Stimulated activated CD4-positive, alpha-beta T cell treated with anti-CD3 and anti-CD28 coated beads, Interleukin-1b, Interleukin-23, amount 100 ng/mL, for 24 hours (primary cell): ENCODE data around the gene DPYSL5.

Experiments used
- DNase-seq, 4 experiments: peaks; one replicate each; pipeline ENCODE4 v3.0.0-alpha.2; 2020; ENCODE audit warnings: low read depth in 4 of 4, low spot score in 1 of 4

The DPYSL5 gene

DNA sequence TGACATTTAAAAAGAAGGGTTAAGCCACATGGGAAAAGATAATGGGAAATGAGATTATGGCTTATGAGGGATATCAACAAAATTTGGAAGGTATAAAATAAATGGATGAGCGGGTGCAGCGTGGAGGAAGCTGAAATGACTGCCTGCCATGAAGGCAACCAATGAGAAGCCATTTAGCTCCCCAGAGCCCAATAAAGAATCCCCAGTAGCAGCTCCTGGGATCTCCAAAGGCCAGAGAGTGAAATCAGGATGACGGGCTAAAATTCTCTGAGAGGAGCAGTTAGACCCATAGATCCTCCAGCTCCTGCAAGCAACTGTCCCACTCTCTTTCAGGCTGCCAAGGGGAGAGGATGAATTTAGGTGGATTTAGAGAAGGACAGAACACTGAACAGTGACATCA, 109.6 kb downstream of the DPYSL5 start:
- DNase-seq: no peak

DNA sequence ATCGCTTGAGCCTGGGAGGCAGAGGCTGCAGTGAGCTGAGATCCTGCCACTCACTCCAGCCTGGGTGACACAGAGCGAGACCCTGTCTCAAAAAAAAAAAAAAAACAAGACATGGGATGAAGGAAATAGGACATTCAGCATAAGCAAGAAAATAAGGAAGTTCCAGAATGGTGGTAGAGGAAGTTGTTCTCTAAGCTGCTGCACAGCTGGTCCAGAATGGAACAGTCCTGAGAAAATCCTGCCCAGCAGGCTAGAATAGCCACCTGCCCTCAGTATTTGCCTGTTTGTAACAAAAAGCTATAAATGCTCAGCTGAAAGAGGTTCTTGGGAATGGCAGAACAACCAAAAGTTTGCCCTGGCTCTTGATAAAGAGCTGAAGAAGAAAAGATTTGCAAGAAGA, 111.4 kb downstream of the DPYSL5 start:
- no peak for DNase-seq

DNA sequence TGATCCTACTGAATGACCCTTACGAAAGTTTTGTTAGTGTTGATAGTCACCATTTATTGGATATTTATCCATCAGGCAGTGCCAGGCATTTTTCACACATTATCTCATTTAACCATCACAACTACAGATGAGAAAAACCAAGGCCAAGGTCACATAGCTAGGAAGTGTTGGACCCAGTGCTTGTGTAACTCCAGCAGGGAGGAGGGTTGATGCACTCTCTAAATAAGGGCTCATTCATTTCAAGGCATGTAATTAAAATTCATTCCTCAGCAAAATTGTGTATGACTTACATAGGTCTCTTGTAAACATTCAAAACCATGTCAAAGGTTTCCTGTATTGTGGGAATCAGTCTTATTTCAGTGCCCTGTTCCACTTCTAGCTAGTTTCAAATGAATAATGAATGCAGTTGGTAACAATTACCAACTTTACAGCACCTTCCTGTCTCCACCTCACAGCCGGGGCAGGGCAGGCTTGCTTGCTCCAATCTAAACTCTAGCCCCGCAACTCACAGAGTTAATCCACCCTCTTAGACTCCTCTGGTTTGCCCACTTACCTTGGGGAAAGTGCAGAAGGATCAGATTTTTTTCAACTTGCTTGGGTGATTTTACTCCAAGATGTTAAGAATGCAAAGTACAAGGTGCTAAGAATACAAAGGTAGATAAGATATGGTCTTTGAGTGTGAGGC, 116.7 kb downstream of the DPYSL5 start:
- DNase-seq: no peak

DNA sequence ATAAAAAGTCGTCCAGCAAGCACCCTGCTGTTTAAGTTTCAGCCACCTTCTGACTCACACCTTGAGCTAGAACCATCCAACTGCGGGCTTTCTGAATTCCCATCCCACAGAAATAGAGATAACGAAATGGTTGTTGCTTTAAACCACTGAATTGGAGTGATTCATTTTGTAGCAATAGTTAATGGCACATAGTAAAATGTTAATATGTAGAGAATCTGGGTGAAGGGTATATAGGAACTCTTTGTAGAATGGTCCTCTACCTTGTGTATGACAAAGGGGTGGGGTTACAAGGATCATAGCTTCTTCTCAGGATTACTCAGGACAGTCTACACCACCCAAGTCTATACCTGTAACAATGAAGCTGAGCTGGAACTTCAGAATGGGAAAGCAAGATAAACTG, 120.1 kb downstream of the DPYSL5 start:
- DNase-seq: no peak

DNA sequence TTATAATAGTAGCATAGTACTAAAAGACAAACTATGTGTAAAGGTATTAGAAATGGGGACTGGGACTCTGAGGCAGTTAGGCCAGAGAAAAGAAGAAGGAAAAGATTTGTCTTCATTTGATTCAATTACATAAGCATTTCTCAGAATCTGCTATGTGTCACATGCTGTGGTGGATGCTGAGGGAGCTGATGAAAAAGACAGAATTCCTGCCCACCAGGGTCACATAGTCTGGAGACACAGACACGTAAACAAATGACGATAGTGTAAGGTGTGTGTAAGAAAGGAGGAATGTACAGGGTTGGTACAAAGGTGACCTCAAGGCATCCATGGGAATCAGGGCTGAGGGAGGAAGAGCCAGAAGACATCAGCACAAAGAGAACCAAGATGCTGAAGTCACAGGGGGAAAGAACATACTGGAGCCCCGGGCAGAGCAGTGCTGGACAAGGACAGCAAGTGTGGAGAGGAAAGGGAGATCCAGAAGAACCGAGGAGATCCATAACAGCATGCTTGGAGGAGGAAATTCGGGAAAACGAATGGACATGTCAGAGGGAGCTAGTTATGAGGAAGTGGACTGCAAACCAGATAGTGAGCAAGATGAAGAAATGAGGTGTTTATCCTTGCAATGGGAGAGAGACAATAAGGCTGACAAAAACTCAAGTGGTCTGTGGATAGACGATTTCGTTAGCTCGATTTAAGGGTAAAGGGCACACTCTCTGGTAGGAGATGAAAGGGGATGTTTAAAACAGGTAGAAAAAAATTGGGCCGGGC, 121.3 kb downstream of the DPYSL5 start:
- no peak for DNase-seq

DNA sequence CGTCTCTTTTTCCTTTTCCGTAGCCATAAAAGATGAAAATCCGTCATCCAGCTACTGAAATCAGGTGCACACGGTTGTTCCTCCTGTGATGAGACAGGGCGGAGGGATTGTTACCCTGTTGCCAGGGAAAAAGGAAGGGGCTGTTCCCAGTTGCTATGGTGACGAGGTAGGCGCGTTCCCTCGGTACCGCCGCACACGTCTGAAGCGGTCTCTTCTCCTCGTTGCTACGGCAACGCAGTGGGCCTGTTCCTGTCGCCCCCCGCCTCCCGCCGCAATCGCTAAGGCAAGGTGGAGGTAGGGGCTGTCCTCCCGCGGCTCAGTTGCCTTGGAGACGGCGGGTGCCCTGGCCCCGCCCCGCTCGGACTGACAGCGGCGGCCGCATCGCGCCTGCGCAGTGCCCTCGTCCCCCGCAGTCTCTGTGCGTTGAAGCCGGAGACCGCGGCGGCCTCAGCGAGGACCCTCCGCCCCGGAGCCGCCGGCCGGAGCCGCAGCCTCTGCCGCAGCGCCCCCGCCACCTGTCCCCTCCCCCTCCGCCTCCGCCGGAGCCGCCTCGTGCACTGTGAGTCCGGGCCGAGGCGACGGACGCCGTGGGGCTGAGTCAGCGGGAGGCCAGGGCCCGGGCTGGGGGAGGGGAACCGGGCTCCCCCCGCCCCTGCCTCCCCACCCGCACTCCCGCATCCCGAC, 122.5 kb downstream of the DPYSL5 start, which contains the start of gene MAPRE3:
Gene MAPRE3, plus strand, starts transcription at position 394 of the 684 bp plus-strand sequence. CDS start 51,582 bp downstream, outside the sequence.
- DNase-seq: peak; percentile 57 to 67 (median 64)

DNA sequence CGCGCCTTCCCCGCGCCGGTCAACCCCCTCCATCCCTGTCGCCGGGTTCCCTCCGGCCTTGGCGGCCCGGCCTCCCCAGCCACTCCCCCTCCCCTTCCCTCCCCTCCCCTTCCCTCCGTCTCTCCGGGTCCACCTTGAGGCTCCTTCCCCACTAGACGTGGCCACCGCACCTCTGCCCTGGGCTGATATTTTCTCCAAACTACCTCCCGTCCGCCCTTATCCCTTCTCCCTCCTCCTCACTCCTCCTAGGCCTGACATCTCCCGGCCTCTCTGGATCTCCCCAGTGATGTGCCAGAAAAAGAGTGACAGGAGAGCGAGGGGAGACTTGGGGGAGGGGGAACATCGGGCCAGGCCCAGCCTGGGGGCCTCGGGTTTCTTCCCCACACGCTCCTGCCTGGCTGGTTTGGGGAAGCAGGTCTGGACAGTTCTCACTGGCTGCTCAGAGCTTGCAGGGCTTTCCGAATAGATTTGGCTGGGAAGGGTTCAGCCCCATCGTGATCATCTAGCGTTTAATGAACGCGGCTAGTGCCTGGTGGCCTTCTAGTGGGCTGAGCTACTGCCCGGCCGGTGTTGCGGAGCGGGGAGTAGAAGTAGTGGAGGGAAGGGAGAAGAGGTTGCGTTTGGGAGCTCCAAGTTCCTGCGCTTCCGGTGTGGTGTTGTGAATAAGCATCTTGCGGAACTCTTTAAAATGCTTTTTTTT, 123.1 kb downstream of the DPYSL5 start:
- no peak for DNase-seq

DNA sequence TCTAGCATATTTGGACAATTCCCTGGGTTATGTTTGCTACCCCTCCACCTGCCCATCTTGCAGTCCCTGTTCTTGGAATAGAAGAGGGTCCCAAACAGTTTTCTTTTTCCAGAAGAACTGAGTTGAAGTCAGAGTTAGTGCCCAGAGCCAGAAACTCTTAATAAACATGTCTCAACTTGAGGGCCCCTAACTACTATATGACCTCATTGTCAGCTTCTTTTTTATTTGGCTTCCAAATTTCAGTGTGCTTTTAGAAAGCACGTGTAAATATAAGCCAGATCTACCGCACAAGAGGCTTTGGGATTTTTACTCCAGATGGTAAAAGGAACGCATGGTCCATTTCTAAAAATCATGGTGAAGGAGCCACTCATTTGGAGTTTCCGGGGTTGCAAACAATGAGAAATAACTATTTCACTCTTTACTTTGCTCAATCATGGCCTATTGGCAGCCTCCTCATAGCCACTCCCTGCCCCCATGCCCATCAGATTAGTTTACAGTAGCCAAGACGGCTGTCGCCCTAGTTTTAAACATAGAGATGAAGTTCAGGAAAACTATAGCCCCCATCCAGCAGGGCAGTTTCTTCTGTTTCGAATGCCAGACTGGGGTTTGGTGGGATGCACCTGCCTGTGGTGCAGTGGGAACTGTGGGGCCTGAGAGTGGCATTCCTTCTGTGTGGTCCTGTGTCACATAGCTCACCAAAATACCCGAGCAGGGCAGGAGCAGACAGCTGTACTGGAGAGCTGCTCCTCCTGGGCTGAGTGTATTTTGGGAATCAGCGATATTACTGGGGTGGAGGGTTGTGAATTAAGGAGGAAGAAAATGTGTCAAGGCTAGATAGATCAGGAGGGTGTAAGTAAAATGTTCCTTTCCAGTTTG, 124.2 kb downstream of the DPYSL5 start:
- DNase-seq: no peak

DNA sequence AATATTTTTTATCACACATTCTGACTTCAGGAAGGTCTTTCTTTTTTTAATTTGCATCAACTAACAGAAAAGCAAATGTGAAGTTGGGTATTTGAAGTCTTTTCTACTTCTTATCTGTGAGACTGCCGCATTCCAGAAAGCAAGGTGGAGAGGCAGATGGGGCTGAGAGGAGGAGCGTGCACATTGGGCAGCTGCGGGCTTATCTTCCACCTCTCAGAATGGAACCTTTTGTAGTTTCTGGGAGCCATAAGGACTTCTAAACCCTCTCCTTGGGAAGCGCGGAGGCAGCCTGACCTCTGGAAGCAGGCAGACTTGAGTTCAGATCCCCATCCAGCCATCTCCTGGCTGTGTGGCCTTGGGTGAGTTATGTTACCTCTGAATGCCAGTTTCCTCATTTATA, 126.4 kb downstream of the DPYSL5 start:
- no peak for DNase-seq

DNA sequence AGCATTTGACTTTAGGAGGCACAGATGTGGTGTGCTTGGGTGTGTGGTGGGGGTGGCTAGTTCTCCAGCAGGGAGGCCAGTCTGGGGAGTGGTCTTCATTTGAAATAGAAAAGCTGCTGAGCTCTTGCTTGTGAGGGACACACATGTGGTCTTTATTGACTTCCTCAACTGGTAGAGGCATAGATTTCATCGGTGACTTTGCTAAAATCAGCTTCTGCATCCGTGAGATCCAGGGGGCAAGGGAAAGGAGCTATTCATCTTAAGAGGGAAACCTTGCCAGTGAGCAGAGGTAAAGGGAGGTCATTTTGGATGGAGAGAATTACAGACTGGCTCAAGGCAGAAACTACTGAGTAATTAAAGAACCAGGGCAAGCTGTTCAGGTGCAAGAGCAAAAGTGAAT, 127.2 kb downstream of the DPYSL5 start:
- no peak for DNase-seq

DNA sequence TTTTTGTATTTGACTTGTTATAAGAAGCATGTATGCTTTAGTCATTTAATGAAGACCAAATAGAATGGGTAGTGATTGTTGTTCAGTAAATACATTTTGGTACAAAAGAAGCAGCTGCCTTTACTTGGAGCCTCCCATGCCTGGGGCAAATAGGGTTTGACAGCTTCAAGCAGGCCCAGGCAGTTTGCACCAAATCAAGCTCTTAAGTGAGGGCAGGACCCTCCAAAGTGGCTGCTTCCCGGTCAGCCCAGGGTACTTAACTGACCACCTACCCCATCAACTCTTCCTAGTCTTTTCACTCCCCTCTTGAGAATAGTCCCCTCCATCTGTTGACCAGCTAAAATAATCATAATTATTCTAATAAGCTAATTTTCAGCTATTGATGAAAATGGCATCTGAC, 127.7 kb downstream of the DPYSL5 start:
- no peak for DNase-seq

DNA sequence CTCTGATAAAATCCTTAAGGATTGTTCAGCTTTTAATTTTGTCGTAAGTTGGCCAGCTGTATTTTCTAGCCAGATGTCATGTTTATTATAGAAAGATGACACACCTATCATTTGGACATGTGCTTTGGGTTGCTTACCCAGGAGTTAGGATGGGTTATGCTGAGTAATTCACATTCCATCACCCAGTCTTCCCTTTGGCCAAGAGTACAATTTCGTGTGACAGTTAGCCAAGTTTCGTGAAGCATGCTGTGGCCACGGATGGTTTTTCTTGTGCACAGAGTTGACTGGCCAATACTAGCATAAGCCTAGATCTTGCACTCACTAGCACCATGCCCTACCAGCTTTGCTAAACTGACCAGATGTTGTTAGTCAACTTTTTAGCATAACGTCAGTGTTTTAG, 128.3 kb downstream of the DPYSL5 start:
- DNase-seq: no peak

DNA sequence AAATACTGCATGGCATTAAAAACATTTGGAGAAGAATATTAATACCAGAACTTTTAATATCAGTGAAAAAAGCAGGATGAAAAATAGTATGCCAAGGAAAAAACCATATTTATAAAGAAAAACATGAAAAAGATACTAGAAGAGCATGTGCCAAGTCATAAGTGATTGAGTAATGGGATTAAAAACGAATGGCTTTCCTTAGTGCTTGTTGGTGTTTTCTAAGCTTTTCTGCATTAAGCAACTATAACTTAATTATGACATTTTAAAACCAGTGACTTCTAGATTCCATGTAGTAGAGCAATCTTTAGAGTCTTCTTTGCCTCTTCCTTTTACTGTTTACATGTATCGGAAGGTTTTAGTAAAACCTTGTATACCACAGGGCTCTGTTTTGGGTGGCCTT, 129.1 kb downstream of the DPYSL5 start:
- DNase-seq: no peak

DNA sequence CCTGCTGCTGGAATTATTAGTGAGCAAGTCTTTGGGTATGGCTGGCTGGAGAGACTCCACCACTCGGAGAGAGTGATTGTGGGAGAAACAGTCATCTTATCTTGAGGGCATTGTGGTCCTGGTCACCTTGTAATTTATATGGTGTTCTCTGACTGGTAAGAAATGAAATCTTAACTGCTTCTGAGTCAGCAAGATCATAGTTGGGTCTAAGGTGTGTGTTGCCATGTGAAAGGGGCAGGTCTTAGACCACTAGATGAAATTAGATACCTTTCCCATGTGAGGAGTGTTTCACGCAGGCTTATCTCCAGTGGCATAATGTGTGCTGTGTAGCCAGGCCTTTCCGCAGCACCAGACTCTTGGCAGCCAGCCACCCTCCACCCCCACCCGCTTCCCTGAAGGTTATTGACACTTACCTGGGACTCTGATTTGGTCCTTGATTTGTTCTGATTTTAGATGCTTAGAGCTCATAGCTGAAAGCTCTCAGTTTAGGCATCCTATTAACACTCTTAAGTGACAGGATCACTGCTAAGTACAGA, 130.2 kb downstream of the DPYSL5 start:
- DNase-seq: no peak

DNA sequence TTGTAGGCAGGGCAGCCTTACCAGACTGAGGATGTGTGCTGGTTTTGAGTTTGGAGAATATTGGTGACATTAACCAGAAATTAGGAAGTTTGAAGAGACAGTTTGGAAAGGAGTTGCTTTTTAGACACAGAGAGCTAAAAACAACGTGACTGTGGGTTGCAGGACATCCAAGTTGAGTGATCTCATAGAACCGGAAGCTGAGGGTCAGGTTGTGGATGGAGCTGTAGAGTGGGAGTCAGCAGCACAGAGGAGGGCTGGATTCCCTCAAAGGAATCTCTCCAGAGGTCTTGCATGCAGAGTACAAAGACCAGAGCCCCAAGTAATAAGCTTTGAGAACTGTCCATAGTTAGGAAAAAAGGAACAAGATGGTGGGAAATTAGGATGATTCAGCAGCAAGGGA, 131.8 kb downstream of the DPYSL5 start:
- no peak for DNase-seq

DNA sequence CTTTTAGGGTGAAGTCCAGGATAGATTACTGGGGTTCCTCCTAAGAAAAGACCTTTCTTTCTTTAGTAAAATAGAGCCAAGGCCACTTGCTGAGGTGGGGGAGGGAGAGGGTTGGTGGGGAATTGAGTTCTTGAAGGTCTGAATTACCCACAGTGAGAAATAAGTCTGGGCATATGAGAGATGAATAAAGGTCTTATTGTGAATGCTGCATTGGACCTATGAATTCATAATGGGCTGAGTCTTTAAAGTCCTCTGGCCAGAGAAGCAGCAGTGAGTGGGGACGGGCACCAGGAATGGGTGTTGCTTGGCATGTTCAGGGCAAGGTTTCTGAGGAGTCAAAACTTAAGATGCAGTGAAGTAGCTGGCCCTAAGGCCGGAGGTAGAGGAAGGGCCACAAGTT, 133.0 kb downstream of the DPYSL5 start:
- no peak for DNase-seq

DNA sequence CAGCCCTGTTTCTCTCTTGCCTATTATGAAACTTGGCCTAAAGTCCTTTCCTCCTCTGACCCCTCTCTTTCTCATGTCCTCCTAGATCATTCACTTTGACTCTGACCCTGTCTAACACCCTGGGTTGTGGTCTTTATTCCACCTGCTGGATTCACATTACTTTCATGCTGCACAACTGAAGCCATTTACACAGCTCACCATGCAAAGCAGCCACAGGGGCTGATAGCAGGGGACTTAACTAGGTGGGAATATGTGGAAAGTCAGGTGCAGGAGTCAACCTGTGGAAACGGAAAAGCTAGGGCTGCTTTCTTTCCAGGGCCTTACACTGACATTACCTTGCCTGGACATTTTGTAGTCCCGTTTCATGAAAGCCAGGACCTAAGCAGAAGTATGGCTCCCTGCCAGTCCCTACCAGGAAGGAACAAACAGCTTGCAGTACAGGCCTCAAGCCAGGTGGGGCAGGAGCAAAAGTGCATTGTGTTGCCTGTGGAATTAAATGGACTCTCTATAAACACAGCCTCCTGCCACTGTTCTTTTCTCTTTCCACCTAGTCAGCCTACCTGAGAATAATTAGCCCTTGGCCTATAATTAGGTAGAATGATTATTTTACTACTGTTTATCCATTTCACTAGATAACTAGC, 134.3 kb downstream of the DPYSL5 start:
- no peak for DNase-seq

DNA sequence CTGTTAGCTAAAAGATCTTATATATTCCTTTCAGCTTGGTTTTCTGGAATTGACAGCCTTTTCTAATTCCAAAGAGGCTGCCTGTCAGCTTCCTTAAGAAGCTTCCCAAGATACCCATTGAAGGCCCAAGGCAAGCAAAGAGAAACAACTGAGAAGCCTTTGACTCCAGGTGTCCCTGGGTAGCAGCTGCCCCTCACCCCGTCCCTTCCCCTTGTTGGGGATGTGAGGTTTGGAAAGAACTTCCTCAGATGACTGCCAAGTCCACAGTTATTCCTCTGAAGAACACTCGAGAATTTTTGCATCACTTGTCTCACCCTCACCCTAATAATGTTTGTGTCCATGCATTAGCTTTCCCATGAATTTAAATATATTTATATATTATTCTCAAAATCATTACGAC, 135.8 kb downstream of the DPYSL5 start:
- no peak for DNase-seq

DNA sequence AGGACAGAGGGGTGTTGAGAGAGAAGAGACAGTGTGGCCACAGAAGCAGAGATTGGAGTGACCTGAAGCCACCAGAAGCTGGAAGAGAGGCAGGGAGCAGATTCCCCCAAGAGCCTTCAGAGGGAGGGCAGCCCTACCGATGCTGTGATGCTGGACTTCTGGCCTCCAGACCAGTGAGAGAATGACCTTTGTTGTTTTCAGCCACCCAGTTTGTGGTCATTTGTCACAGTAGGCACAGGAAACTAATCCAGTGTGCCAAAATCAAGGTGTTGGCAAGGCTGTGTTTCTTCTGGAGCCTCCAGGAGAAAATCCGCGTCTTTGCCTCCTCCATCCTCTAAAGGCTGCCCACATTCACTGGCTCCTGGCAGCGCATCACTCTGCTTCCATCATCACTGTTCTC, 137.9 kb downstream of the DPYSL5 start:
- DNase-seq: no peak

DNA sequence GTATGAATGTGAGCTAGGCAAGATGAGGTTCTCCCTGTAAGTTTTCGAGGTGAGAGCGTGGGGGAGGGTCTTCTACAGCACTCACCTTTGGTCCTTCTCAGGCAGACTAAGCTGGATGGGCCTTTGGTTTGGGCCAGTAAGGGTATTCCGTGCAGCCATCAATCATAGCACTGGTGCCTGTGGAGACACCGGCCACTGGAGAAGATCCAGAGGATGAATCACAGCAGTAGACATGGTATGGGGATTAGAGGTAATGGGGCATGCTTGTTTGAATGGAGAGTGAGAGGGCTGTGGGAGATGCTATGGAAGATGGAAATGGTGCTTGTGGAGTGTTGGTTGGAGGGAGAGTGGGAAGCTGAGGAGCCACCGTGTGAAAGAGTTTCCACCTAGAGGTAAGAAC, 138.6 kb downstream of the DPYSL5 start:
- no peak for DNase-seq
